Activated naive CD4-positive, alpha-beta T cell treated with Interleukin-2 at 50 U/mL for 16 hours (primary cell): ENCODE results near the gene RGS6.
A peak's percentile ranks its signal among the peaks of the same experiment; 100 is the strongest.

Experiments
- DNase-seq: peaks from one replicate; pipeline ENCODE4 v3.0.0-alpha.2; 2020

The RGS6 gene

DNA sequence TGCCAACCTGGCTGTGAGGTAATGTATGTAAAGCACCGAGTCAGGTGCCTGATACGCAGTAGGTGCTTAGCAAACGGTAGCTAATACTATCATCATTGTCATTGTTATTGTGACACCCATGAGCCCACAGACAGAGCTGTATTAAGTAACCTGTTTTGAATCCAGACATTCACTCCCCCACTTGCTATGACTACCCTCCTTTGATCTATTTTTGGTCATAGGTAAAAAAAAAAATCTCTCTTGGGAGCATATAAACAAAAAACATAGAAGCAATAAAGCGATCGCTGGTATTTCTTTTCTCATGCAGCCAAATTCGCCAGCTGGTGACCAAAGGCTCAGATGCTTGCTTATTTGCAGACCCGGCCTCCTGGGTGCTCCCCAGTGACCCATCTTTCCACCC, 631.4 kb downstream of the RGS6 start:
- no peak for DNase-seq

DNA sequence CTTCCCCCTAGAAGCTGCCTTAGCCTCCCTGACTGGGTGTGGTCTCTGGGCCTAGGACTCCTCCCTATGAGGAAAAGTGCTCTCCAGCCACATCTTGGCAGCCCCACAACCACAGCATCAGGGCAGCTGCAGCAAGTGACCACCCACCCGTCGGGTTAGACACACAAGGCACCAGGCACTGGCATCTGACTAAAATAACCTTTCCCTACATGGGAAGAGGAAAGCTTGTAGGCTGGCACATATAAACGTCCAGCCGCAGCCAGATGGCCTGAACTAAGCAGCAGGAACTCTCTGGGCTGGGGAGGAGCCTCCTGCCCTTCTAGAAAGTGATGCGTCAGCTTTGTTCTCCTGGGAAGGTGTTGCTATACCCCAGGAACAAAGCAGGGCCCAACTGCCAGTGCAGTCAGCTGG, 632.9 kb downstream of the RGS6 start:
- DNase-seq = no peak

DNA sequence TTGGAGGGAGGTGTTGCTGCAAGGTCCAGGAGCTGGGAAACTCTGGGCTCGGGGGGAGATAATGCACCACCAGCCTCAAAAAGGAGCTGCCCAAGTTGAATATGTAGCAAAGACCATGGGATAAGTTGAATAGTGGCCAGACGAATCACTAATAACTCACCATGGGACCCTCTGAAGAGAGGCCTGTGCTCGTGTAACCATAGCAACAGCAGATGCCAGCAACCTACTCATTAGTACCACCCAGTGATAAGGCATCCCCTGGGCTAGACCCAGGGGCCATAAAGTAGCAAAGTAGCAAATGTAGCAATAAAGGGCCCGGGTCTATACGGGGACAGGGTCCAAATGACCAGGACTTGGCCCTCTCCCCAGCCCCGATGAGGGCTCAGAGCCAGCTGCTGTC, 633.7 kb downstream of the RGS6 start:
- no peak for DNase-seq

DNA sequence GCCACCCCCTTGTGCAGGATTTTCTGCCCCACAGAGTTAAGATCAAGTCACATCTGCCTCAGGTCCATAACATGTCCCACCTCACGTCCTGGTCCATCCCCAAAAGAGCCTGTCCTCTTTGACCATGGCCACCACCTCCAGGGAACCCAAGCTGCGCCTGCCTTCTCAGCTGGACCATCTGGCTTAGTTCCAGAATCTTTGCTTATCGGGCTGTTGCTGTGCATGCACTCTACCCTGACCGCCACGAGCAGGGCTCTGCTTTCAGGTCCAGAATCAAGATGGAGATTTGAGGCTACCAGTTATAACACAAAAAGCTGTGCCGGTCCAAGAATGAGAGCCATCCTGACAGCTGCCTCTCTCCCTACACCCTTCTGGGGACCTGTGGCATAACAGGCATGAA, 635.0 kb downstream of the RGS6 start:
- DNase-seq = no peak

DNA sequence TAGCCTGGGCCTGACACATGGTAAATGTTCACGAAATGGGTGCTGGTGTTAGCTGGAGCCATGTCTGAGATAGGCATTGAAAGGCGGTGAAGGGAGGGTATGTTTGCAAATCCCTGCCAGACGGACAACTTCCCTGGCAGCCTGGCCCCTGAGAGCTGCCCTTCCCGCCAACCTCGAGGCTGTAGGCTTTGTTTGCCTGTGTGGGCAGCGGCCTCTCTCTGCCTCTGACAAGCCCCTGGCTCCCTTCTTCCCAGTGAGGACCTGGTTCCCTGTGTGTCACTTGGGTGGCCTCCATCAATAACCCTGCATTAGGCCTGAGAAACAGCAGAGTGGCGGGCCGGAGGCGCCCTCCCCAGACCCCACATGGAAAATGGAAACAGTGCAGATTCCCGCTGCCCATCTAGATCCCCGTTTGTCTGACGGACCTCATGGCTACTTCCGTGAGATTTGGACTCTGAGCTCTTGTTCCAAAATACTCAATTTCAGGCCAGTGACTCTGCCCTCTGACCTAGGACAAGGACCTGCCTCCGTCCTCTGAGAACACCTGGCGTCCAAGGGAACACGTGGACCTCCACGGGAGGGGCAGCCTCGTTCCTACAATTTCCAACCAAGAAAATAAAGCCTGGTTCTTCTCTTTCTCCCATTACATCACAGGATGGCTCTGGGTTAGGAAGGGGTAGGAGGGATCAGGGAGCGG, 636.2 kb downstream of the RGS6 start:
- no peak for DNase-seq

DNA sequence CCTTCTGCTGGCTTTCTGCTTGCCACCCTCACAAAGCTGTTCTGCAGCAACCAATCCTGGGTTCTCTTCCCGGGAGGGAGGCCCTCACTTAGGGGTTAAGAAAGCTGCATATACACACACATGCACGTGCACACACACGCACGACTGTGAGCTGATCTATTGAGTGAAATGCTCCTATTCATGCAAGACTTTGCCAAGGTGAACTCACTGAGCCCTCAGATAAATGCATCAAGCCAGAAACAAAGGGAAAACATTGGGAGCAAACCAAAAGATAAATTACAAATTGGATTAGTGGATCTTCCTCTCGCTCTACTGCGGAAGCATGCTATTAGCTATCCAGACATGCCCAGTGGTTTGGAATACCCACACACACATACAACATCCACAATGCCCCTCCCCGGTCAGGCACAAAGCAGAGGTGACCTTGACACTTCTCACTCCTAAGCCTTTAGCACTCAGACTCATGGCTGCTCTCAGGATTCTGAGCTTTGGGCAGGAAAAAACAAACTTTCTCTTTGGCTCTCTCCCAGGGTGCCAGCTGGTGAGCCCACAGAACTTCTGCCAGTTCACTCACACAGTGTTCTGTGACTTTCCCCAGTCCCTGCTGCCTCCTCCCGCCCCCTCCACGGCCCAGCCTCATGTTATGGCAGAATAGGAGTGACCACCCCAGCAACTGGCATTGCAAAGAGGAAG, 641.6 kb downstream of the RGS6 start:
- DNase-seq = no peak

DNA sequence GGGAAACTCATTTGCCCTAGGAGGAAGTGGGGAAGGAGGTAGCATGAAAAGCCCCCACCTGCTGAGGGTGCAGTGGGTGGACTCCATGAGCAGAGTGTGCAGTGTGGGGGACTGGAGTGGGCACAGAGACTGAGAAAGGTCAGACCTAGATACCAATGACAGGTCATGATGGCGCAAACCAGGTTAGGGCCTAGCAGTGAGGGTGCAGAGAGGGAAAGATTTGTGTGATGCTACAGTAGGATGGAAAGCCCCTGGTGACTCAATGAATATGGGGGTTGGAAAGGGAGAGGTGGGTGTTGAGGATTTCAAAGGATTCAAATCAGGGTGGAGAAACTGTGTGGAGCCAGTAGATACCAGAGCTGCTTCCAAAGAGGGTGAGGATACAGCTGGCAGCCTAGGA, 642.5 kb downstream of the RGS6 start:
- no peak for DNase-seq

DNA sequence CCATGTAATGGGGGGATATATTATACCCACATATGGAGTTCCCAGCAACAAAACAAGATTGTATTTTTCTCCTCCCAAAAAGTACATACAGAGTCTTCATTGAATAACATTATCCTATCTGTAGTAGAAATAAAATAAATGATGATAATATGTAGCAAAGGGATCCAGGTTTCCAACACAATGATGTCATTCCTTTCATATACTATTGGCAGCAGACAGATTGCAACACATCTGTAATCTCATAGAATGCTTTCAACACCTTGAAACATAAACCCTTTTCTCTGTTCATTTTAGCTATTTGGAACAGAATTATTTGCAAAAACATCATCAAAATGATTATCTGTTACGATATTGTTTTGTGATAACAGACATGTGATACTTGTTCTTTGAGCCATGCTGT, 644.0 kb downstream of the RGS6 start:
- DNase-seq = no peak

DNA sequence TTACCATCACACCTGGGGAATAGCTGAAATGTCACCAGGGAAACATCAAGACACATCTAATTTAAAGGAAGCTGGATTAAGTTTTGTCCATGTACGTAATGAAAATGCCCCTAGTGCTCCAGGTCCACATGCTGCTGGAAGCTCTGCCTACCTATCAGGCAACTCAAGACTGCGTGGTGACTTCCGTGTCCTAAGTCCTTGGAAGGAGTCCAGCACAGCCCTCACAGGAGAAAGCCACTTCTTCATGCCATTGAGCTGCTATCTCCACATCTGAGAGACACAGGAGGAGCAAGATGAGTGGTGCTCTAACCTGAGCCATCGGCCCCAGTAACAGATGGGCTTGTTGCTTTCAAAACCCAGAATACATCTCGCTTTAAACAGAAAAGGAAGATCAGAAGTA, 645.3 kb downstream of the RGS6 start:
- DNase-seq = no peak

DNA sequence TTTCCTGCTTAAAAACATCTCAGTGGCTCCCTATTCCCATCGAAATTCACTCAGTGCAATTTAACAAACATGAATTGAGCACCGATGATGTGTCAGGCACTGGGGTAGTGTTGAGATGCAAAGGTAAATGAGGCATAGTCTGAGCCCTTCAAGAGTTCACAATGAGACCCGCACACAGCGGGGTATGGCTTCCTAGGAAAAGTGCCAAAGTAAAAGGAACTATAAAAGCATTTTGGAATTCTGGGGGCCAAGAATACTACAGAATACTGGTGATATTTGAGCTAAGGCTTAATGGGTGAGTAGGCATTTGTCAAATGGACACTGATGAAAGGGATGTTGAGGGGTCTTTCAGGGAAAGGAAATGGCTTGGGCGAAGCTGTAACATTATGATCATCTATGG, 646.3 kb downstream of the RGS6 start:
- DNase-seq = no peak

DNA sequence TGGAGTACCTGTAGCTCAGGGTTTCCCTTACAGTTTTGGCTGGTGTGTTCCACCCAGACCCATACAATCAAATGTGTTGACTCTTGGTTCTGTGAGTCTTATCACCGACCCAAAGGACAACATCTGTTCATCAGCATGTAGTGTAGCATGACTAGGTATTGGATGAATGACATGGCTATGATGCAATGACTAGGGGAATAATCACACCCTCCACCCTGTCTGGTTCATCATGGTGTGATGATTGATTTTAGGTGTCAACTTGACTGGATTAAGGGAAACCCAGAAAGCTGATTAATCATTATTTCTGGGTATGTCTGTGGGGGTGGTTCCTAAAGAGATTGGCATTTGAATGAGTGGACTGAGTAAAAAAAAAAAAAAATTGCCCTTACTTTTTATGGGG, 650.4 kb downstream of the RGS6 start:
- no peak for DNase-seq

DNA sequence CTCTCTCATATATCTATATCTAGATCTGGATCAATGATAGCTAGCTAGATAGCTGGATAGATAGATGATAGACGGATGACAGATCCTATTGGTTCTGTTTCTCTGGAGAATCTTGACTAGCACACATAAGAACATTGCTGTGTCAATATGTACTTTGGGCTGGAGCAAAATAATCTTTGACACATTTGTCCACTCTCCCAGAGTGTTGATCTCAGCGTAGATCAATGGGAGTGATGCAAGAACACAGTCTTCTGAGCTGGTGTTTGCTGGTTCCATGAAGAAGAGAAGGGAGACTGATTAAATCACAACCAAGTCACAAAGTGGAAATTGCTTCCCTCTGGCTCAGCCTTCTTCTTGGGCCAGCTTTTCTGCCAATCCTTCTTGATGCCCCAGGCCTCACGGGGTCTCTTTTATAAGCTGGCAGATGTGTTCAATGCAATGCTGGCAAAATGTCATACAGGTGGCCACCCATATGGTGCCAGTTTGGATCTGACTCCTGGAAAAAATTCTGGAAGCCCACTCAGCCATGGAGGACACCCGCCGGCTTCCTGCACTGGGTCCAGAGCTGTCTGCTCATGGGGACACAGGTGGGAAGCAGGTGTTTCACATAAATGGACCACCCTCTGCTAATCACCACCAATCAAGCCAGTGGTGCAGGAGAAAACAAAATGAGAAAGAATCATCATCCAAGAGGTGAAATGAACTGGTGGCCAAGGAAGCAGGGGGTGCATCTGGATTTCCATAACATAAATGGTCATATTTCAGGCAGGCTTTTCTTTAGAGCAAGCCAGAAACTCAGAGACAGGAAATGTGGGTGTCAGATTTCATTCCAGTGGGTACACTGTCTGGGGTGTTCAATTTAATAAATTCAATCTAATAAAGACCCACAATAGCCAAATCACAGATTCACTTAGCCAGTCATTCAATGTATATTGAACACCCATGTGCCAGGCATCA, 651.4 kb downstream of the RGS6 start:
- no peak for DNase-seq

DNA sequence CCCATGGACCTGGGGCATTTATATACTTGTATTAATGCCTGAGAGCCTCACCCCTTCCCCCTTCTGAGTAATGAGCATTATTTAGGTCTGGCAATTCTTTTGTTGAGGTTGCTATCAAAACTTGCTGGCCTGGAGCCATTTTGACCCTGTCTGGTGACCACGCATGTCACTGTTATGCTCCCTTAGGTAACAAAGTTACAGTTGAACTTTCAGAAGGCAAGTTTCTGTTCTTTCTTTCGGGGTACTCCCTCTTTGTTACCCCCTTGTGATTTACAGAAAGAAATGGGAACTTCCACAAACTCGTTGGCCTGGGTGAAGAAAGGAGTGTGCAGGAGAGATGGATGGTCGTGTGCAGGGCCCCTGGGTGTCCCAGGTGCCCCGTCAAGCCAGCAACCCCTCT, 656.3 kb downstream of the RGS6 start:
- no peak for DNase-seq

DNA sequence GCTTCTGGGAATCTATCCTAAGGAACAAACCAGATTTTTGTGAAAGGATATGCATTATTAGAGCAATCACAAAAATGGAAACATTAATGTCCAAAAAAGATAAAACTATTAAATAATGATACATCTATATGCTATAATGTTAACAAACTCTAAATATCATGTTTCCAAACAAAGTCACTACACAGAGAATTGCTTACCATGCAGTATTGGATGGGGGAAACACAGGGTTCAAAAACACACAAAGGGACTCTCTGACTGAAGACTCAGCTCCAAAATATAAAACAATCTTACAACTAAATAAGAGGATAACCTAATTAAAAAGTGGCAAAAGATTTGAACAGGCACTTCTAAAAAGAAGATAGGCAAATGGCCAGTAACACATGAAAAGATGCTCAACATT, 657.4 kb downstream of the RGS6 start:
- no peak for DNase-seq

DNA sequence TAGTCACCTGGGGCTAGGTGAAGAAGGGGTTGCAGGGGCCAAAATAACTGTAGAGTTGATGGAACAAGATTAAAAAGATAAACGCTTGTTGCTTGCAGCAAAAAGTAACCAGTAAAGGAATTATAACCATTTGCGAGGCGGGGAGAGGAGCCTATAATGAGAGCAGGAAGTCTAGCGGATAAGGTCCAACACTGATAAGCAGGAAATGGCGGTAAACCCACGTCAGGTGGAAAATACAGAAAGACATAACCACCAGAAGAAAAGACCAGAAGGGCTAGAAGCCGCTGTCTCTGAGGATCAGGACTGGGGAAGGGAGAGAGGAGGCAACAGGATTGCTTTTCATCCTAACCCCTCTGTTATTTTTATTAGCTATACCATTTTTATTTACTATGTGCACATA, 658.3 kb downstream of the RGS6 start:
- DNase-seq = no peak

DNA sequence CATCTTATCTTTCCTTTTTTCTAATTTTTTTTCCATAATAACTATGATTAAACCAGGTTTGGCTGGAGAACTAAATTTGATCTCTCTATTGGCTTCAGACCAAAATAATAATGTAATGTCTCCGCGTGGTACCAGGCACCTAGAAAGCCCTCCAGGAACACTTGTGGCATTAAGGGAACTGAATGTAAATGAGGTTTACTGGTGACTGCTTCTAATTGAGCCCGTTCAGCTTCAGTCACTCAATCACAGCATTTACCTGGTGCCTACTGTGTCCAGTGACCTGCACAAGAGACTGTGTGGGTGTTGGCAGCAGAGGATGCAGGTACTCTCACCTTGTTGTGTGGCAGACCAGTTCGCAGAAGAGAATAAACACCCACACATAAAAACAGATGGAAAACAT, 659.2 kb downstream of the RGS6 start:
- no peak for DNase-seq

DNA sequence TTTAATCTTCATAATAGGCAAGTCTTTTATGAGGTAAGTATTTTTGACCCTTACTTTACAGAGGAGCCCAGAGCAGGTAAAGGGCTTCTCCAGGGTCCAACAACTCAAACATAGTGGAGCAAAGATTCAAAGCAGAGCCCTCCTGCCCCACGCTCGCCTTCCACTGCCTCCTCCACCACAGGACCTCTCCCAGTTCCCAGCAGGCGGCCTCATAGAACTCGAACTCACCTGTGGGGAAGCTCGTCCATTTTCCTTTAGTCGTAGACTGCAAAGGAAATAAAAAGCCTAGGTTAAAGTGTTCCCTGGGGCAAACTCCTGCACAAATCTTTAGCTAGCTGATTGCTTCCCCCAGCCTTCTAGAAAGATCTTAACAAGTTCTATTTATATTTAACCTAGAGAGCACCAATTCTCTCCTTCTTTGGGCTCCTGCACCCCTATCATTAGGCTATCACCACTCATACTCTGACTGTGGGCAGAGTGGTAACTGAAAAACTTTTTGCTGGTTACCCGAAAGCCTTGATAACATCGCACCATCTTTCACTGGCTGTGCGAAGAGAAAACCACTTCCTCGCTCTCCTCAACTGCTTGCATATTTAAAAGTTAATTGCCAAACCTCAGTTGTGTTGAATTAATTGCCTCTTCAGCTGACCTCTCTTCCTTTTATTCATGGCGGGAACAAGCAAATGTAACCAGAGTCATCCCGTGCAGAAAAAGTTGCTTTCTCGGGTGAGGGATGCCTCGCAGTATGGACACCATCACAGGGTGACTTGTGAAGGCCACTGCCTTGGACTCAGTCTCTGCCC, 662.1 kb downstream of the RGS6 start:
- peak; percentile 34 for DNase-seq

DNA sequence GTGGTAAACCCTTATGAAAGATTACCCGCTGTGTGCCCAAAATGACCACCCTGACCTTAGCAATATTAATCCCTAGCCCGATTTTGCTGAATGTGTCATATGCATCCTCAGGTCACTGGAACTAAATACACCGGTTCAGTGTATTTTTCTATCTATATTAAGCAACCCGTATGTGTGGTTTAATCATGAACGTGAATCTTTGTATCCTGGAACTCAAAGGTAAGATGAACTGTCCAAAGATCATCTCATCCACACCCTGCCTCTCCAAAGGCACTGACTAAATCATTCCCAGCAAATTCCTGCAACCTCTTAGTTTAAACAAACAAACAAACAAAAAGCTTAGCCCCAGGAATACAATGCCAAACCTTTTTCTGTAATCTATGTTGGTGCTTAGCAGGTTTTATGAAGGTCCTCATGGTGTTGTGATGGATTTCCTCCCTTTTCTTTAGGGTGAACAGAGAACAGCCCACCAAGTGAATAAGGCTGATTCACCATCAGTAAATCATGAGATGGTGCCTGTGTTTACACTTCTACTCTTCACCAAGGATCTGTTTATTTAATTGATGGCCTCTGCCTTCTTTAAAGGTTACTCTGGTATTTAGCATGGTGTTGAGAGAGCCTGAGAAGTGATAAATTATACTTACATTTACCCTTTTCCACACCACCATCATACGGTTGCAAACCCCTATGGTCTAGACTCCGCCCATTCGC, 663.1 kb downstream of the RGS6 start:
- no peak for DNase-seq

DNA sequence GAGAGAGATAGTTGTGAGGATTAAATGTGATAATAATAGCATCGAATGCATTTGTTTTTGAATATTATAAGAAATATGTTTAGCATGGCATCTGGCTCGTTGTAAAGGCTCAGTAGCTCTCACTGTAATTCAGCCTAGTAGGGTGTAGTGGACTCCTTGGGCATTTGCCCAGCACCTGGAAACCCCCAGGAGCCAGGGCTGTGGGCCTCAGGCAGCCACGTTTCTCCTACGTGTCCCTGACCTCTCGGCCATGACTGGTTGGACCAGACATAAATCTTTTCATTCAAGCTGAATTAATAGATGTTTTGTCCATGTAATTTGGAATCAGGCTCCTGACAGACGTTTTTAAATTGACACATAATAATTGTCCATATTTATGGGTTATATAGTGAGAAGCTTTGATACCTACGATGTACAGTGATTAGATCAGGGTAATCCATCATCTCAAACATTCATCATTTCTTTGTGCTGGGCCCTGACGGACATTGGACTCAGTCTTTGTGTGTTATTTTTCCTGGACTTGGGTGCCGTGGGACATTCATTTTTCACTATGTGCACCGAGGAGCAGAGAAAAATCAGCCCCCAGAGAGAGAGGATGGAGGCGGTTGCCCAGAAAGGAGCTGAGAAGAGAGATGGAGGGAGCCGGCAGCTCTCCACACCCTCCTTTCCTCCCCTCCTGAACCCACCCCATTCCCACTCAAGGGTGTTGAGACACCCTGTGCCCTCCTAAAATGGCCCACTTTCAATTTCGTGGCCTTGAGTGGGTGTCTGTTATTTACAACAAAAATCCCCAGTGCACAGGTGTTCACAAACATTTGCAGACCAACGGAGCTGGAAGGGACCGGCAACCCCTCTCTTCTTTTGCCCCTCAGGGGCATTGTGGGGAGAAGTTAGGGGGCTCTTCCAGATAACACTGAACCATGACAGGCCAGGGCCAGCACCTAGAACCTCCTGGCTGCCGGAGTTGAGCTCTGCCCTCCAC, 665.3 kb downstream of the RGS6 start:
- DNase-seq = no peak

DNA sequence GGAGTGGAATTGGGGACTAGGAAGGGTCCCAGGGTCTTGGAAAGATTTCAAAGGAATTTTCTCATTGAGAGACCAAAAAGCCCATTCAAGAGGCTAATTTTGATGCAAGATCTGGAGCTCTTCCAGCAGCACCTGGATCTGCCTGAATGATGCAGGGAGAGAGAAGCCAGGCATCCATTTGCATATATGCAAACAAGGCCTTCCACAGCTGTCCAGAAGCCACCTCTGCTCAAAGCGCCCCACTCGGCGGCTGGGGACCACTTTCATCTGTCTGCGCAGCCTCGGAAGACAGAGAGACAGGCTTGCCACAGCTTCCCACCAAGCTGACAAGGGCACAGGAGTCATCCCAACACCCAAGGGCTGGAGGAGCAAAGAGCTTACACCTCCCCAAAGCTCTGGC, 666.1 kb downstream of the RGS6 start:
- DNase-seq = no peak
